Endothelial cell (in vitro differentiated cells): ENCODE measurements around the gene EXOC2. TPM values are rescaled to one million over a fixed set of nuclear protein-coding genes. Genes with fewer than 3 reads are reported as not detected.
A peak's percentile ranks its signal among the peaks of the same experiment; 100 is the strongest.
"Not testable (repeated sequence)": the region's sequence is repeated elsewhere in the genome, so short reads cannot be mapped to it uniquely, and the experiment has no call there.

ENCODE experiments used
- DNase-seq: peaks from one replicate; pipeline ENCODE4 v3.0.0; 2021; ENCODE audit warnings: low spot score
- H3K27ac Mint-ChIP-seq: one replicate; pipeline ENCODE4 v1.8.0; 2021; ENCODE audit warnings: mixed read lengths, inconsistent platforms; ENCODE audit not compliant: unreplicated experiment
- H3K27me3 Mint-ChIP-seq: one replicate; pipeline ENCODE4 v1.8.0; 2021; ENCODE audit warnings: mild to moderate bottlenecking, moderate library complexity, mixed read lengths, inconsistent platforms; ENCODE audit not compliant: unreplicated experiment
- H3K36me3 Mint-ChIP-seq: one replicate; pipeline ENCODE4 v1.8.0; 2021; ENCODE audit warnings: mild to moderate bottlenecking, low read depth, mixed read lengths, inconsistent platforms; ENCODE audit not compliant: unreplicated experiment
- H3K4me1 Mint-ChIP-seq: one replicate; pipeline ENCODE4 v1.8.0; 2021; ENCODE audit warnings: mild to moderate bottlenecking, mixed read lengths, inconsistent platforms; ENCODE audit not compliant: unreplicated experiment
- H3K4me3 Mint-ChIP-seq: one replicate; pipeline ENCODE4 v1.8.0; 2021; ENCODE audit warnings: mild to moderate bottlenecking, mixed read lengths, inconsistent platforms; ENCODE audit not compliant: unreplicated experiment
- H3K9me3 Mint-ChIP-seq: one replicate; pipeline ENCODE4 v1.8.0; 2021; ENCODE audit warnings: mixed read lengths, inconsistent platforms; ENCODE audit not compliant: unreplicated experiment
- CTCF ChIP-seq: fragments of 200-600 bp; sonication (generic); IDR thresholded peaks from one replicate; pipeline ENCODE4 v1.5.0; 2021; ENCODE audit warnings: antibody characterized with exemption; ENCODE audit not compliant: unreplicated experiment
- total RNA-seq: library from RNA; stranded (reverse); fragmentation: NEBNext Ultra II Directional; extraction: Animal tissue kit (Norgen Biotek cat#: 25700); gene quantifications from one replicate; pipeline ENCODE4 v1.2.1, GENCODE V29; 2021; ENCODE audit not compliant: unreplicated experiment

Gene EXOC2
- total RNA-seq, 1 donor from 2014 or later = 34.6 TPM

DNA sequence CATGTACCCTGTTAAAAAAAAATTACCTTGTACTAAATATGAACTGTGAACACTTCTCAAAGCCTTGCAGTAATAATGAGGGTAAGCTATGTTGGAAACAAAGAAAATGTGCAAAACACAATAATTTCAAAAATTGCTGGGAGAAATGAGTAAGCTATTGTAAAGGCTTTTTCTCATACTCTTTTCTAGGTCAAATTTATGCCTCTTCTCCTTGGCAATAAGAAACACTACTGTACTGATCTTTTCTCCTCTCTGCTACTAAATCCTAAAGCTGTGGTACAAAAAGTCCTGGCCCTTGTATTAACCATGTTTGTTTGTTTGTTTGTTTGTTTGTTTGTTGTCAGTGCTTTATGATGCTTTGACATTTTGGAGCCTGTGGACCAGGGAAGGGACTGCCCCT is 18.5 kb downstream of the EXOC2 start:
- H3K36me3 Mint-ChIP-seq = peaks cover 14% of the 10 kb centered on the region
- peaks cover 6% of the 10 kb centered on the region for H3K27me3 Mint-ChIP-seq
- H3K4me3 Mint-ChIP-seq = no peak overlapping the region
- no peaks in the 10 kb centered on the region for H3K9me3 Mint-ChIP-seq
- TF ChIP-seq CTCF = no peak
- DNase-seq = no peak
- peak overlapping the region; percentile 75 for H3K27ac Mint-ChIP-seq
- peaks cover 10% of the 10 kb centered on the region for H3K4me1 Mint-ChIP-seq

DNA sequence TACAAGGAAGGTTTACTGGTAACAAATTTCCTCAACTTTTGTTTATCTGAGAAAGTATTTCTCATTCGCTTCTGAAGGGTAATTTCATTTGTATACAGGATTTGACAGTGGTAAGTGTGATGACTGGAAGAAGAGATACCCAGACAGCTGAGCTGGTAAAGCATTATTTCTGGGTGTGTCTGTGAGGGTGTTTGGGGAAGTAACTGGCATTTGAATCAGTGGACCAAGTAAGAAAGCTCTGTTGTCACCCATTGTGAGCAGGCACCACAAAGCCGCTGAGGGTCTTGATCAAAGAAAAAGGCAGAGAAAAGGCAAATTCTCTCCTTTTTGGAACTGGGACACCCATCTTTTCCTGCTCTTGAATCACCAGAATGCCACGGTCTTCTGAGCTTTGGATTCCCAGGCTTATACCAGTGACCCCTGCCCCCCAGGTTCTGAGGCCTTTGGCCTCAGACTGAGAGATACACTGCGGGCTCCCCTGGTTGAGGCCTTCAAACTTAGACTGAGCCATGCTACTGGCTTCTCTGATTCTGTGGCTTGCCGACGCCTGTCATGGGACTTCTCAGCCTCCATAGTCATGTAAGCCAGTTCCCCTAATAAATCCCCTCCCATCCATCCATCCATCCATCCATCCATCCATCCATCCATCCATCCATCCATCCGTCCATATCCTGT is 25.5 kb downstream of the EXOC2 start:
- Mint-ChIP-seq H3K27ac (no peak overlapping the region), H3K4me1 (no peaks in the 10 kb centered on the region), H3K9me3 (no peaks in the 10 kb centered on the region), H3K27me3 (peaks cover 6% of the 10 kb centered on the region), H3K4me3 (no peak overlapping the region), H3K36me3 (peaks cover 17% of the 10 kb centered on the region)
- no peak for TF ChIP-seq CTCF
- DNase-seq = no peak

GRCh38 chr6:665403-666267 is 27.3 kb downstream of the EXOC2 start:
- H3K36me3 Mint-ChIP-seq = peaks cover 13% of the 10 kb centered on the region
- H3K27ac Mint-ChIP-seq = no peak overlapping the region
- peaks cover 6% of the 10 kb centered on the region for H3K27me3 Mint-ChIP-seq
- no peak for DNase-seq
- peaks cover 8% of the 10 kb centered on the region for H3K4me1 Mint-ChIP-seq
- H3K4me3 Mint-ChIP-seq = no peak overlapping the region
- no peaks in the 10 kb centered on the region for H3K9me3 Mint-ChIP-seq
- TF ChIP-seq CTCF = no peak

DNA sequence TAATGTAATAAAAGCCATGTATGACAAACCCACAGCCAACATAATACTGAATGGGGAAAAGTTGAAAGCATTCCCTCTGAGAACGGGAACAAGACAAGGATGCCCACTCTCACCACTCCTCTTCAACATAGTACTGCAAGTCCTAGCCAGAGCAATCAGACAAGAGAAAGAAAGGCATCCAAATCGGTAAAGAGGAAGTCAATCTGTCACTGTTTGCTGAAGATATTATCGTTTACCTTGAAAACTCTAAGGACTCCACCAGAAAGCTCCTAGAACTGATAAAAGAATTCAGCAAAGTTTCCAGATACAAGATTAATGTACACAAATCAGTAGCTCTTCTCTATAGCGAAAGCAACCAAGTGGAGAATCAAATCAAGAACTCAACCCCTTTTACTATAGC is 29.2 kb downstream of the EXOC2 start:
- Mint-ChIP-seq H3K4me1 (peaks cover 24% of the 10 kb centered on the region), H3K36me3 (peaks cover 12% of the 10 kb centered on the region)
- not testable (repeated sequence) for DNase-seq, H3K9me3 Mint-ChIP-seq, H3K27ac Mint-ChIP-seq, H3K27me3 Mint-ChIP-seq, H3K4me3 Mint-ChIP-seq

GRCh38 chr6:659716-660581 is 33.0 kb downstream of the EXOC2 start:
- no peak for TF ChIP-seq CTCF
- Mint-ChIP-seq H3K9me3 (no peaks in the 10 kb centered on the region), H3K4me1 (peaks cover 24% of the 10 kb centered on the region), H3K4me3 (no peak overlapping the region), H3K36me3 (peaks cover 7% of the 10 kb centered on the region), H3K27ac (peak overlapping the region; percentile 51), H3K27me3 (no peaks in the 10 kb centered on the region)
- DNase-seq = no peak
